GM12878 (cell line): ENCODE measurements around the gene TAPBP. TPM values are rescaled to one million over a fixed set of nuclear protein-coding genes. Genes with fewer than 3 reads are reported as not detected.

Source experiments
- ATAC-seq: fragments of 200-7000 bp; cut with Tn5 transposase; 3 replicates; pipeline ENCODE4 v1.9.1; 2020; ENCODE audit warnings: mild to moderate bottlenecking, moderate library complexity
- BruUV-seq: library from RNA; stranded (reverse); fragments of 400-500 nt; replicated peaks from 2 replicates; lab custom pipeline; 2021; lab: Mats Ljungman, UMichigan
- CTCF ChIA-PET: fragments of 300-600 bp; sonication (Branson Sonifier 250); formaldehyde crosslinking; extraction: SDS; loops from one replicate; lab custom pipeline; 2021; ENCODE audit warnings: inconsistent platforms; lab: Yijun Ruan, JAX
- POLR2A ChIA-PET: fragments of 350-600 bp; formaldehyde crosslinking; extraction: SDS; loops from one replicate; lab custom pipeline; 2021; ENCODE audit warnings: inconsistent platforms; lab: Charles Lee
- RAD21 ChIA-PET: fragments of 300-600 bp; sonication (Branson Sonifier 250); formaldehyde crosslinking; loops from one replicate; lab custom pipeline; 2023; ENCODE audit warnings: antibody characterized with exemption; ENCODE audit not compliant: unreplicated experiment; lab: Charles Lee
- SMC1A ChIA-PET: fragments of 300-600 bp; sonication (Branson Sonifier 250); formaldehyde crosslinking; loops from one replicate; lab custom pipeline; 2023; ENCODE audit not compliant: unreplicated experiment, uncharacterized antibody; lab: Charles Lee
- DNase-seq: peaks from one replicate; pipeline ENCODE4 v3.0.0-alpha.2; 2011; ENCODE audit warnings: low read depth, low spot score
- FAIRE-seq: peaks from 3 replicates; lab custom pipeline; 2011; peaks lifted over from hg19 to GRCh38; lab: Jason Lieb, UNC
- H2AFZ ChIP-seq: 2 replicates; pipeline ENCODE4 v1.6.0; 2011; ENCODE audit warnings: low read depth, low read length, control low read depth; ENCODE audit not compliant: control insufficient read depth
- H3K27ac ChIP-seq: 2 replicates; pipeline ENCODE4 v1.5.1; 2011; ENCODE audit warnings: control low read depth; ENCODE audit not compliant: control insufficient read depth, insufficient read depth
- H3K27me3 ChIP-seq, 2 experiments: replicated peaks in 1 of 2; 2 replicates each; pipeline versions ENCODE4 v1.6.0 to v1.6.1; 2011; ENCODE audit warnings: low read length in 1 of 2; ENCODE audit not compliant: control insufficient read depth in 2 of 2, insufficient read depth in 2 of 2
- H3K36me3 ChIP-seq, 2 experiments: 2 replicates each; pipeline ENCODE4 v1.5.1; 2011; ENCODE audit warnings: low read length in 1 of 2; ENCODE audit not compliant: control insufficient read depth in 2 of 2, insufficient read depth in 2 of 2
- H3K4me1 ChIP-seq: 2 replicates; pipeline ENCODE4 v1.6.1; 2011; ENCODE audit warnings: mild to moderate bottlenecking, low read length, moderate library complexity, mixed read lengths; ENCODE audit not compliant: control insufficient read depth, insufficient read depth
- H3K4me2 ChIP-seq: 2 replicates; pipeline ENCODE4 v1.6.0; 2011; ENCODE audit warnings: control low read depth; ENCODE audit not compliant: control insufficient read depth, insufficient read depth
- H3K4me3 ChIP-seq: fragments of 200-600 bp; sonication (generic); 2 replicates; pipeline ENCODE4 v1.5.1; 2016
- H3K79me2 ChIP-seq: 2 replicates; pipeline ENCODE4 v1.6.0; 2011; ENCODE audit warnings: low read length; ENCODE audit not compliant: control insufficient read depth, insufficient read depth
- H3K9ac ChIP-seq: 2 replicates; pipeline ENCODE4 v1.8.0; 2011; ENCODE audit warnings: low read length, control low read depth, mixed read lengths; ENCODE audit not compliant: control insufficient read depth, insufficient read depth
- H3K9me3 ChIP-seq: replicated peaks from 3 replicates; pipeline ENCODE4 v1.5.1; 2011; ENCODE audit warnings: mild to moderate bottlenecking, low read length; ENCODE audit not compliant: control insufficient read depth, insufficient read depth
- H4K20me1 ChIP-seq: 2 replicates; pipeline ENCODE4 v1.6.0; 2011; ENCODE audit not compliant: control insufficient read depth, insufficient read depth
- ASH2L ChIP-seq: fragments of 300-600, 200-600 bp; sonication (generic); IDR thresholded peaks from 2 replicates; pipeline ENCODE4 v1.6.1; 2017; ENCODE audit warnings: low read depth, mild to moderate bottlenecking, borderline replicate concordance
- BACH1 ChIP-seq: fragments of 450-650 bp; IDR thresholded peaks from 2 replicates; pipeline ENCODE4 v1.6.1; 2017; ENCODE audit warnings: mild to moderate bottlenecking, borderline replicate concordance
- CBFB ChIP-seq: IDR thresholded peaks from 2 replicates; pipeline ENCODE4 v1.6.1; 2016; ENCODE audit warnings: antibody characterized with exemption, low read depth
- JUND ChIP-seq: IDR thresholded peaks from 2 replicates; pipeline ENCODE4 v1.6.1; 2012; ENCODE audit warnings: low read depth, mild to moderate bottlenecking, low read length, improper control_type of control experiment, moderate library complexity
- MTA3 ChIP-seq: IDR thresholded peaks from 2 replicates; pipeline ENCODE4 v1.6.1; 2012; ENCODE audit warnings: low read length, inconsistent platforms, borderline replicate concordance
- NBN ChIP-seq: fragments of 450-650 bp; IDR thresholded peaks from 2 replicates; pipeline ENCODE4 v1.6.1; 2016
- NR2F1 ChIP-seq: fragments of 450-650 bp; conservative IDR thresholded peaks from 2 replicates; pipeline ENCODE4 v1.6.1; 2017; ENCODE audit warnings: mild to moderate bottlenecking
- POLR2A ChIP-seq: IDR thresholded peaks from 2 replicates; pipeline ENCODE4 v1.6.1; 2011; ENCODE audit warnings: low read depth, mild to moderate bottlenecking, low read length
- RUNX3 ChIP-seq: IDR thresholded peaks from 2 replicates; pipeline ENCODE4 v1.6.1; 2012; ENCODE audit warnings: low read length, inconsistent platforms
- SP1 ChIP-seq: IDR thresholded peaks from one replicate; pipeline ENCODE4 v1.6.1; 2011; ENCODE audit warnings: low read depth, low read length
- SREBF1 ChIP-seq: IDR thresholded peaks from 2 replicates; pipeline ENCODE4 v1.6.1; 2012; ENCODE audit warnings: mild to moderate bottlenecking, low read length
- TBL1XR1 ChIP-seq: IDR thresholded peaks from 2 replicates; pipeline ENCODE4 v1.6.1; 2012; ENCODE audit warnings: low read depth, low read length, improper control_type of control experiment
- TCF12 ChIP-seq: IDR thresholded peaks from 2 replicates; pipeline ENCODE4 v1.6.1; 2011; ENCODE audit warnings: low read depth, mild to moderate bottlenecking, low read length
- TCF3 ChIP-seq: IDR thresholded peaks from 2 replicates; pipeline ENCODE4 v1.6.1; 2012; ENCODE audit warnings: low read depth, mild to moderate bottlenecking, low read length, borderline replicate concordance; ENCODE audit not compliant: insufficient read depth
- ZNF217 ChIP-seq: fragments of 450-650 bp; IDR thresholded peaks from 2 replicates; pipeline ENCODE4 v1.6.1; 2017; ENCODE audit warnings: antibody characterized with exemption, mild to moderate bottlenecking
- WGBS: methylation state at CpG from one replicate; pipeline ENCODE4 v1.1.6; 2016; ENCODE audit warnings: low lambda C conversion rate; ENCODE audit not compliant: insufficient replicate concordance, insufficient coverage; ENCODE audit errors: missing lambda C conversion rate; 5-methylcytosine and 5-hydroxymethylcytosine counted together
- in situ Hi-C: fragments of 300-500 bp; cut with MboI; formaldehyde crosslinking; loops from 9 replicates; pipeline ENCODE4 v1.14.3; 2018; ENCODE audit warnings: mixed read lengths
- intact Hi-C: fragments of 100-400 bp; cut with micrococcal nuclease; formaldehyde crosslinking; loops from one replicate; pipeline ENCODE4 v1.14.2; 2022; ENCODE audit not compliant: unreplicated experiment
- polyA plus RNA-seq, 11 experiments: library from polyadenylated mRNA; depleted of rRNA in 4 of 11; unstranded in 6 of 11; stranded (reverse) in 5 of 11; fragments of >200 nt; fragmentation: Nextera tagmentation in 4 of 11; fragmentation: Illumina TruSeq in 1 of 11; extraction: Ambion mirVana in 4 of 11; extraction: Trizol in 1 of 11; gene quantifications; 1 replicate in 1 of 11; 2 replicates in 10 of 11; pipeline versions ENCODE4 v1.2.1 to v1.2.3, GENCODE V29; 2011 to 2016; ENCODE audit warnings: inconsistent platforms in 2 of 11, missing spikeins in 2 of 11, low read depth in 1 of 11
- total RNA-seq, 4 experiments: library from RNA; depleted of rRNA in 3 of 4; stranded (reverse); fragments of >200 nt in 3 of 4; fragmentation: Illumina TruSeq in 1 of 4; extraction: Trizol in 1 of 4; gene quantifications; 2 replicates each; pipeline versions ENCODE4 v1.2.1 to v1.2.3, GENCODE V29; 2013 to 2021
- TF ChIP-seq, protein P1 (sequence below): IDR thresholded peaks from 2 replicates; pipeline ENCODE4 v1.6.1; 2012; ENCODE audit warnings: low read depth, low read length, improper control_type of control experiment
- TF ChIP-seq, protein P2 (sequence below): fragments of 450-650 bp; IDR thresholded peaks from 2 replicates; pipeline ENCODE4 v1.6.1; 2017; ENCODE audit warnings: mild to moderate bottlenecking
- TF ChIP-seq, protein P3 (sequence below): fragments of 450-650 bp; IDR thresholded peaks from 2 replicates; pipeline ENCODE4 v1.6.1; 2017; ENCODE audit warnings: mild to moderate bottlenecking, moderate library complexity

TAPBP gene
- total and polyA plus RNA-seq, 10 of the 15 experiments (the other 5 are each of a cell fraction or from before 2014, with no cell fraction given): 14.6 to 210 (median 78.1) TPM

DNA sequence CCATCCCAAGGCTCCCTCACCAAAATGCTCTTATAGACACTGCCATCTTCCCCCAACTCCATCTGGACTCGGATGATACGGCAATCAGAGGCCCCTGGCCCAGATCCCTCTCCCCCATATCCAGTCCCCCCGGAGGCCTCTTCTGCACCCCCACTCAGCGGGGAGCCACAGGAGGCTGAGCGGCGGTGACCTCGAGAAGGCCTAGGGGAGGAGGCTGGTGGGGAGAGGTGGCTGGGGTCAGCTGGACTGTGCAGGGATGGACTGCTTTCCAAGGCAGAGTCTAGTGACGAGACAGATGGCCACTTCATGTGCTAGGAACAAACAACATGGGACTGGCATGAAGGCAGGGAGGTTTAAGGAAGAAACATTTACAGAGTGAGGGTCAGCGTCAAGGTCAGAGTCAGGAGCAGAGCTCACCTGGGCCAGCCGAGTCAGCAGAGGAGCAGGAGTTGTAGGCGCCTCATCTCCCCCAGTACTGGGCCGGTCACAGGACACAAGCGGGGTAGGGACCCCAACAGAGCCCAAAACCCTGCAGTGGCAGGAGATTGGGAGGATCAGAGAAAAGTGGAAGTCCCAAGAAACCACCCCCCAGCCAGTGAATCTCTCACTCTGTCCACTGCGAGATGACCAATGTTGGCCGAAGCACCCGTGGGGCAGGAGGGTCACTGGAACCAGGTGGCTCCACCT lies 20.7 kb downstream of the TAPBP start:
- ChIA-PET SMC1A (no interaction called here), POLR2A (no interaction called here), RAD21 (no interaction called here), CTCF (no interaction called here)
- Histone ChIP-seq H3K79me2 (peaks cover 27% of the 10 kb centered on the region), H3K4me3 (no peak overlapping the region), H3K27me3 (no peaks in the 10 kb centered on the region), H4K20me1 (no peaks in the 10 kb centered on the region), H3K27ac (no peak overlapping the region), H3K9me3 (no peaks in the 10 kb centered on the region), H3K4me2 (no peak overlapping the region), H3K9ac (no peak overlapping the region), H3K36me3 (peaks cover 0 to 9% of the 10 kb centered on the region in 2 experiments; a peak in 3 of 4 replicates), H3K4me1 (peaks cover 7% of the 10 kb centered on the region), H2AFZ (no peak overlapping the region)
- TF ChIP-seq TBL1XR1 (no peak), TCF3 (no peak), NBN (no peak), ASH2L (no peak), NR2F1 (no peak), JUND (no peak), SREBF1 (no peak), BACH1 (no peak), MTA3 (no peak), CBFB (no peak), POLR2A (no peak), RUNX3 (no peak), ZNF217 (no peak), SP1 (no peak), TCF12 (no peak)
- TF ChIP-seq, protein P1, sequence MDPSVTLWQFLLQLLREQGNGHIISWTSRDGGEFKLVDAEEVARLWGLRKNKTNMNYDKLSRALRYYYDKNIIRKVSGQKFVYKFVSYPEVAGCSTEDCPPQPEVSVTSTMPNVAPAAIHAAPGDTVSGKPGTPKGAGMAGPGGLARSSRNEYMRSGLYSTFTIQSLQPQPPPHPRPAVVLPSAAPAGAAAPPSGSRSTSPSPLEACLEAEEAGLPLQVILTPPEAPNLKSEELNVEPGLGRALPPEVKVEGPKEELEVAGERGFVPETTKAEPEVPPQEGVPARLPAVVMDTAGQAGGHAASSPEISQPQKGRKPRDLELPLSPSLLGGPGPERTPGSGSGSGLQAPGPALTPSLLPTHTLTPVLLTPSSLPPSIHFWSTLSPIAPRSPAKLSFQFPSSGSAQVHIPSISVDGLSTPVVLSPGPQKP: no peak
- TF ChIP-seq, protein P2, sequence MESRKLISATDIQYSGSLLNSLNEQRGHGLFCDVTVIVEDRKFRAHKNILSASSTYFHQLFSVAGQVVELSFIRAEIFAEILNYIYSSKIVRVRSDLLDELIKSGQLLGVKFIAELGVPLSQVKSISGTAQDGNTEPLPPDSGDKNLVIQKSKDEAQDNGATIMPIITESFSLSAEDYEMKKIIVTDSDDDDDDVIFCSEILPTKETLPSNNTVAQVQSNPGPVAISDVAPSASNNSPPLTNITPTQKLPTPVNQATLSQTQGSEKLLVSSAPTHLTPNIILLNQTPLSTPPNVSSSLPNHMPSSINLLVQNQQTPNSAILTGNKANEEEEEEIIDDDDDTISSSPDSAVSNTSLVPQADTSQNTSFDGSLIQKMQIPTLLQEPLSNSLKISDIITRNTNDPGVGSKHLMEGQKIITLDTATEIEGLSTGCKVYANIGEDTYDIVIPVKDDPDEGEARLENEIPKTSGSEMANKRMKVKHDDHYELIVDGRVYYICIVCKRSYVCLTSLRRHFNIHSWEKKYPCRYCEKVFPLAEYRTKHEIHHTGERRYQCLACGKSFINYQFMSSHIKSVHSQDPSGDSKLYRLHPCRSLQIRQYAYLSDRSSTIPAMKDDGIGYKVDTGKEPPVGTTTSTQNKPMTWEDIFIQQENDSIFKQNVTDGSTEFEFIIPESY: no peak
- TF ChIP-seq, protein P3, sequence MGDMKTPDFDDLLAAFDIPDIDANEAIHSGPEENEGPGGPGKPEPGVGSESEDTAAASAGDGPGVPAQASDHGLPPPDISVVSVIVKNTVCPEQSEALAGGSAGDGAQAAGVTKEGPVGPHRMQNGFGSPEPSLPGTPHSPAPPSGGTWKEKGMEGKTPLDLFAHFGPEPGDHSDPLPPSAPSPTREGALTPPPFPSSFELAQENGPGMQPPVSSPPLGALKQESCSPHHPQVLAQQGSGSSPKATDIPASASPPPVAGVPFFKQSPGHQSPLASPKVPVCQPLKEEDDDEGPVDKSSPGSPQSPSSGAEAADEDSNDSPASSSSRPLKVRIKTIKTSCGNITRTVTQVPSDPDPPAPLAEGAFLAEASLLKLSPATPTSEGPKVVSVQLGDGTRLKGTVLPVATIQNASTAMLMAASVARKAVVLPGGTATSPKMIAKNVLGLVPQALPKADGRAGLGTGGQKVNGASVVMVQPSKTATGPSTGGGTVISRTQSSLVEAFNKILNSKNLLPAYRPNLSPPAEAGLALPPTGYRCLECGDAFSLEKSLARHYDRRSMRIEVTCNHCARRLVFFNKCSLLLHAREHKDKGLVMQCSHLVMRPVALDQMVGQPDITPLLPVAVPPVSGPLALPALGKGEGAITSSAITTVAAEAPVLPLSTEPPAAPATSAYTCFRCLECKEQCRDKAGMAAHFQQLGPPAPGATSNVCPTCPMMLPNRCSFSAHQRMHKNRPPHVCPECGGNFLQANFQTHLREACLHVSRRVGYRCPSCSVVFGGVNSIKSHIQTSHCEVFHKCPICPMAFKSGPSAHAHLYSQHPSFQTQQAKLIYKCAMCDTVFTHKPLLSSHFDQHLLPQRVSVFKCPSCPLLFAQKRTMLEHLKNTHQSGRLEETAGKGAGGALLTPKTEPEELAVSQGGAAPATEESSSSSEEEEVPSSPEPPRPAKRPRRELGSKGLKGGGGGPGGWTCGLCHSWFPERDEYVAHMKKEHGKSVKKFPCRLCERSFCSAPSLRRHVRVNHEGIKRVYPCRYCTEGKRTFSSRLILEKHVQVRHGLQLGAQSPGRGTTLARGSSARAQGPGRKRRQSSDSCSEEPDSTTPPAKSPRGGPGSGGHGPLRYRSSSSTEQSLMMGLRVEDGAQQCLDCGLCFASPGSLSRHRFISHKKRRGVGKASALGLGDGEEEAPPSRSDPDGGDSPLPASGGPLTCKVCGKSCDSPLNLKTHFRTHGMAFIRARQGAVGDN: no peak
- FAIRE-seq (no peak), DNase-seq (no peak), ATAC-seq (no peak)
- no TSS peak for BruUV-seq
- WGBS: 91% methylated on average over 16 of the region's 16 CpGs
- in situ Hi-C loops: no loop called here
- intact Hi-C loops: no loop called here
